Left ventricle myocardium inferior (tissue), 1 donor: Measurements from ENCODE around the gene DIDO1. TPM values are rescaled to one million over a fixed set of nuclear protein-coding genes. Genes with fewer than 3 reads are reported as not detected.

Experiments used
- DNase-seq: peaks from one replicate; pipeline ENCODE4 v3.0.0-alpha.2; 2020
- H3K27ac ChIP-seq: fragments of 200-600 bp; replicated peaks from 2 replicates; pipeline ENCODE4 v1.8.0; 2021
- H3K27me3 ChIP-seq: fragments of 200-600 bp; 2 replicates; pipeline ENCODE4 v1.8.0; 2021; ENCODE audit warnings: low read depth
- H3K36me3 ChIP-seq: fragments of 200-600 bp; 2 replicates; pipeline ENCODE4 v1.8.0; 2021
- H3K4me1 ChIP-seq: fragments of 200-600 bp; 2 replicates; pipeline ENCODE4 v1.8.0; 2021
- H3K4me3 ChIP-seq: fragments of 200-600 bp; 2 replicates; pipeline ENCODE4 v1.8.0; 2021; ENCODE audit warnings: mild to moderate bottlenecking, moderate library complexity
- H3K9me3 ChIP-seq: fragments of 200-600 bp; replicated peaks from 2 replicates; pipeline ENCODE4 v1.8.0; 2021
- CTCF ChIP-seq: fragments of 200-600 bp; IDR thresholded peaks from 2 replicates; pipeline ENCODE4 v1.8.0; 2021; ENCODE audit warnings: antibody characterized with exemption, mild to moderate bottlenecking, borderline replicate concordance
- intact Hi-C: fragments of 100-400 bp; cut with micrococcal nuclease; formaldehyde crosslinking; loops from one replicate; pipeline ENCODE4 v1.11.0; 2022
- total RNA-seq: library from RNA; stranded (reverse); fragmentation: NEBNext Ultra II Directional; extraction: Animal tissue kit (Norgen Biotek cat#: 25700); gene quantifications from one replicate; pipeline ENCODE4 v1.2.1, GENCODE V29; 2021
- donor health status: DM: no; HTN: yes; CAD: no; lungs with severe emphysema.

The DIDO1 gene
- total RNA-seq, 1 donor from 2014 or later: 37.0 TPM

DNA sequence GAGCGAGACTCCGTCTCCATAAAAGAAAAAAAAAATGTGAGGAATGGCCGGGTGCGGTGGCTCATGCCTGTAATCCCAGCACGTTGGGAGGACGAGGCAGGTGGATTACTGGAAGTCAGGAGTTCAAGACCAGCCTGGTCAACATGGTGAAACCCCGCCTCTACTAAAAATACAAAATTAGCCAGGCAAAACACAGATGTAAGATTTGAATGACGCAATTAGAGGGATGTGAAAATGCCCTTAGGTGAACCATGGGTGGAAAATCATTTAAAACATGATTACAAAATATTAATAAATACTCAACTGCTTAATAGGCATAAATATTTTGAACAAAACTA lies 88.5 kb downstream of the DIDO1 start:
- Histone ChIP-seq H3K36me3 (no peaks in the 10 kb centered on the region), H3K27me3 (peaks cover 33% of the 10 kb centered on the region), H3K4me1 (no peaks in the 10 kb centered on the region), H3K4me3 (no peak overlapping the region), H3K9me3 (no peaks in the 10 kb centered on the region), H3K27ac (no peak overlapping the region)
- intact Hi-C loops: no loop called here
- DNase-seq: no peak
- no peak for TF ChIP-seq CTCF

- Histone ChIP-seq H3K27ac (no peak overlapping the region), H3K4me3 (no peak overlapping the region), H3K4me1 (no peaks in the 10 kb centered on the region), H3K9me3 (no peaks in the 10 kb centered on the region), H3K36me3 (no peaks in the 10 kb centered on the region), H3K27me3 (peaks cover 33% of the 10 kb centered on the region)
- no peak for DNase-seq
- no peak for TF ChIP-seq CTCF
- intact Hi-C loops: no loop called here
These were observed 89.3 kb downstream of the DIDO1 start for GRCh38 chr20:62836967-62837490.

DNA sequence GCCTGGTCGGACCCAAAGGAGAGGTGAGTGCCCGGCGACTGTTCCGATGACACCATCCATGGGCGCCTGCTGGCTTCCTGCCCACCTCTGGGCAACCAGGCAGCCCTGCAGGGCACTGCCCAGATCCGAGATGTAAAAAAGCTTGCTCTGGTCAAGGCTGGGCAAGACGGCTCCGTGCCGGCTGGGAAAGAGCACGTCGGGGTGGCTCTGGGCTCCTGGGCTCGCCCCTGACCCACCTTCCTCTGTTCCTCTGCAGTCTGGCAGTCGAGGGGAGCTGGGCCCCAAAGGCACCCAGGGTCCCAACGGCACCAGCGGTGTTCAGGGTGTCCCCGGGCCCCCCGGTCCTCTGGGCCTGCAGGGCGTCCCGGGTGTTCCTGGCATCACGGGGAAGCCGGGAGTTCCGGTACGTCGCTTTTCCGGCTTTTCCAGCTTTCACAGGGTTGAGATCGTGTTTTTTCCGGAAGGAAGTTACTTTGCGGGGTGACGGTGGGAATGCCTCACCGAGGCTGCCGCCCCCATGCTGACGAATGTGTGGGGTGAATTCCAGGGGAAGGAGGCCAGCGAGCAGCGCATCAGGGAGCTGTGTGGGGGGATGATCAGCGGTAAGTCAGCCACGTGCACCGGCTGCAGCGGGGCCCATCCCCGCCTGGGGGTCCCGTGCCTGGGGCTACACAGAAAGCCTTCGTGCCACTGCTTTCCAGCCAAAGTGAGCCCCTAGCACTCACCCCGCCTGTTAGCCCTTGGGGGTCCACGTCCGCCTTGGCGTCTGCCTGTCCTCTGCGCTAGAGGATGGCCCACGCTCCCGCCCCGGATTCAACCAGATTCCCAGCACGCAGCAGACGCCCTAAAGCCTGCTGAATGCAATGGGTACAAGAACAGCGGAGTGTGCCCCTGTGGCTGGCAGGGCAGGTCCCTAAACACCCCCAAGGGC lies 90.1 kb downstream of the DIDO1 start:
- H3K9me3 ChIP-seq: no peaks in the 10 kb centered on the region
- no peaks in the 10 kb centered on the region for H3K4me1 ChIP-seq
- no peak overlapping the region for H3K27ac ChIP-seq
- intact Hi-C loops: no loop called here
- no peak for DNase-seq
- TF ChIP-seq CTCF: no peak
- H3K36me3 ChIP-seq: no peaks in the 10 kb centered on the region
- no peak overlapping the region for H3K4me3 ChIP-seq
- peaks cover 33% of the 10 kb centered on the region for H3K27me3 ChIP-seq

DNA sequence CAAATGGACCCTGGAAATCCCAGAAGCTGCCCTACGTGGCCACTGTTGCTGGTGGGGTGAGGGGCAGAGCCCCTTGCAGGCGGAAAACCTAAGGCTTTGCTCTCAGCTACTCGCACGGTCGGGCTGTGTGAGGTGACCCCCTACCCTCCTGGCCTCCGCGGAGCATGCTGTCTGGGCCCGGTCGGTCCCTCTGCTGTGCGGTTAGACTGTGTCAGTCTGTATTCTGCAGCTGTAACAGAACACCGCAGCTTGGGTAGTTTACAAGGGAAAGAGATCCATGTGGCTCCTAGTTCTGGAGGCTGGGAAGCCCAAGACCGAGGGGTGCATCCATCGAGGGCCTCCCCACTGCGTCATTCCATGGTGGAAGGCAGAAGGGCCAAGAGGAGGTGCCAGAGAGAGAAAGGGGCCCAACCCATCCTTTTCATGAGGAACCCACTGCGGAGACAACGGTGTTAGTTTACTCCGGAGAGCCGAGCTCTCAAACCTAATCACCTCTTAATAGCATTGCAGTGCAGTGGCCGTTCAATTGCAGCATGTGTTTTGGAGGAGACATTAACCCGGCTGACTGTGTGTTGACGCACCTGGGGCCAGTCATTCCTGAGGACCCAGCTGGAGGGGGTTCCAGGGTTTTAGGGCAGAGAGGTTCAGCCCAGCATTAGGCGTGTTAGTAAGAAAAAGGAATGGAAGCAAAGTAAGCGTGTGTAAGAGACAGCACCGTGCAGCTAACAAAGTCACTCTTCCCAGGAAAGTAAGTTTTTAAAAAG lies 91.2 kb downstream of the DIDO1 start:
- Histone ChIP-seq H3K36me3 (no peaks in the 10 kb centered on the region), H3K4me3 (no peak overlapping the region), H3K9me3 (no peaks in the 10 kb centered on the region), H3K27ac (no peak overlapping the region), H3K27me3 (peaks cover 33% of the 10 kb centered on the region), H3K4me1 (no peaks in the 10 kb centered on the region)
- TF ChIP-seq CTCF: no peak
- intact Hi-C loops: no loop called here
- no peak for DNase-seq

- intact Hi-C loops: no loop called here
- Histone ChIP-seq H3K36me3 (no peaks in the 10 kb centered on the region), H3K4me1 (no peaks in the 10 kb centered on the region), H3K9me3 (no peaks in the 10 kb centered on the region), H3K4me3 (no peak overlapping the region), H3K27ac (no peak overlapping the region), H3K27me3 (peaks cover 24% of the 10 kb centered on the region)
- no peak for DNase-seq
- TF ChIP-seq CTCF: no peak
These were observed 93.3 kb downstream of the DIDO1 start for GRCh38 chr20:62832951-62833391.
